Ecto neural progenitor cell (in vitro differentiated cells): ENCODE data around the gene ZDHHC11.
"Not testable (repeated sequence)": the region's sequence is repeated elsewhere in the genome, so short reads cannot be mapped to it uniquely, and the experiment has no call there.

Experiments used
- DNase-seq: peaks from one replicate; pipeline ENCODE4 v3.0.0-alpha.2; 2018; ENCODE audit warnings: low spot score

Gene ZDHHC11

DNA sequence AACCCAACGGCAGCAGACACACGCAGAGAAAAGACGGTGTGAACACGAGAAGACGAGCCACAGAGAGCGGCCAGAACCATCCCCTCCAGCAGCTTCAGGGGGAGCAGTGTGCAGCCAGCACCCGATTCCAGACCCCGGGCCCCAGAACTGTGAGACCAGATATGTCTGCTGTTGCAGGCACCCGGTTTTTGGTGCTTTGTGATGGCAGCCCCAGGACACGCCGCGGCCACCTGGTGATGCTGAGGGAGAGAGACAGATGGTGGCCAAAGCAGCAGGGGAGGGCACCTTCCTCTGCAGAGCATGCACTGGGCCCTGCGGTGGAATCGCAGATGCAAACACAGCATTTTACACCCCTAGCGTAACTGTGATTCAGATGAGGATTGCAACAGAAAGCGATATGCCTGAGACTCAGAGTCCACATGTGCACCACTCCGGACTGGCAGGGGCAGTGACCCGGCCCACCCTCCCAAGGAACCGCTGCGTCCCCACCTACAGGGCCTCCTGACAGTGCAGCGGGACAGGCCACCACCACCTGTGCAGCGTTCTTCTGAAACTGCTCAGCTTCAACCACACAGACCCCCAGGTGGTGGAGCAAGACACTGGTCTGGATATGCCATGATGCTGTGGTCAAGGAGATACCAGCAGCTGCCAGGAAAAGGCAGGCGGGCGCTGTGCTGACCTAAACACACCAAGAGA, 90.3 kb downstream of the ZDHHC11 start:
- DNase-seq, result peak; percentile 46

GRCh38 chr5:759781-760362, 90.9 kb downstream of the ZDHHC11 start:
- DNase-seq, result peak; percentile 50

GRCh38 chr5:759111-759751, 91.6 kb downstream of the ZDHHC11 start:
- peak; percentile 62 for DNase-seq

GRCh38 chr5:758698-759053, 92.1 kb downstream of the ZDHHC11 start:
- DNase-seq, result peak; percentile 49

GRCh38 chr5:757931-758697, 92.7 kb downstream of the ZDHHC11 start:
- DNase-seq, result peak; percentile 81

- peak; percentile 59 for DNase-seq
Measured at GRCh38 chr5:757346-757930, 93.3 kb downstream of the ZDHHC11 start.

DNA sequence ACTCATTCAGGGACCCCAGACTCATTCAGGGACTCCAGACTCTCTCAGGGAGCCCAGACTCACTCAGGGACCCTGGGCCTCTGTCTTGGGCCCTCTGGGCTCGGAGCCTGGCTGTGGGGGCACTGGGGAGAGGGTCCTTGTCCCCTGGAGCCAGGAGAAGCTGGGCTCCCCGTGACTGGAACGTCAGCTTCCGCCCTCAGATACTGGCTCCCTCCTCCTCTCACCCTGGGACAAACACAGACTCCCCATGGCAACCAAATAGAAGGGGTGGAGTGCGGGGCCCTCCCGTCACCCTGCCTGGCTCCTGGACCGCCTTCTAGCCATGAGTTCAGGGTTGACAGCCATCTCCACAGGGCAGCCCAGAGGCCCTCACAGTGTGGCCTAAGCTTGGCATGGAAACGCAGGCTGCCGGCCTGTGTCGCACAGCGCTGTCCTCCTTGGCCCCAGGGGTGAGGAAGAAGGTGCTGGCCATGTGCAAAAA, 93.9 kb downstream of the ZDHHC11 start:
- peak; percentile 64 for DNase-seq

DNA sequence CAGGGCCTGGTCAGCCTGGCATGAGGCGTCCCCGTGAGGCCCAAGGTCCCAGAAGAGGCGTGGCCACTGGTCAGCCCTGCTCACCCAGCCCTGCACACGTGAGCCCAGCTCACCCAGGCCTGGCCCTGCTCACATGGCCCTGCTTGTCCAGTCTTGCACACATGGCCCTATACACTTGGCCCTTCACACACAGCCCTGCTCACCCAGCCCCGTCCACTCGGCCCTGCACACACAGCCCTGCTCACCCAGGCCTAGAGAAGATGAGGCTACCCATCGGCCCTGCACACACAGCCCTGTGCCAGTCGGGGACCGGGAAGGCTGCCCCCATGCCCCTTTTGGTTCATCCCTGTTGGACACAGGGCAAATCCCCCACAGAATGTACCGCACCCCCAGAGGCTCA, 94.6 kb downstream of the ZDHHC11 start:
- peak; percentile 48 for DNase-seq

DNA sequence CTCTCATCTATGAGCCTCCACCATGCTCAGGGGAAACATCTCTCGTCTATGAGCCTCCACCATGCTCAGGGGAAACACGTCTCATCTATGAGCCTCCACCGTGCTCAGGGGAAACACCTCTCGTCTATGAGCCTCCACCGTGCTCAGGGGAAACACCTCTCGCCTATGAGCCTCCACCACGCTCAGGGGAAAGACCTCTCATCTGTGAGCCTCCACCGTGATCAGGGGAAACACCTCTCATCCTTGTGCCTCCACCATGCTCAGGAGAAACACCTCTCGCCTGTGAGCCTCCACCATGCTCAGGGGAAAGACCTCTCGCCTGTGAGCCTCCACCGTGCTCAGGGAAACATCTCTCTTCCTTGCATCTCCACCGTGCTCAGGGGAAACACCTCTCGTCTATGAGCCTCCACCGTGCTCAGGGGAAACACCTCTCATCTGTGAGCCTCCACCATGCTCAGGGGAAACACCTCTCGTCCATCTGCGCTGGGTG, 96.6 kb downstream of the ZDHHC11 start:
- peak; percentile 42 for DNase-seq

- DNase-seq, result peak; percentile 10
Measured at GRCh38 chr5:753567-754142, 97.1 kb downstream of the ZDHHC11 start.

DNA sequence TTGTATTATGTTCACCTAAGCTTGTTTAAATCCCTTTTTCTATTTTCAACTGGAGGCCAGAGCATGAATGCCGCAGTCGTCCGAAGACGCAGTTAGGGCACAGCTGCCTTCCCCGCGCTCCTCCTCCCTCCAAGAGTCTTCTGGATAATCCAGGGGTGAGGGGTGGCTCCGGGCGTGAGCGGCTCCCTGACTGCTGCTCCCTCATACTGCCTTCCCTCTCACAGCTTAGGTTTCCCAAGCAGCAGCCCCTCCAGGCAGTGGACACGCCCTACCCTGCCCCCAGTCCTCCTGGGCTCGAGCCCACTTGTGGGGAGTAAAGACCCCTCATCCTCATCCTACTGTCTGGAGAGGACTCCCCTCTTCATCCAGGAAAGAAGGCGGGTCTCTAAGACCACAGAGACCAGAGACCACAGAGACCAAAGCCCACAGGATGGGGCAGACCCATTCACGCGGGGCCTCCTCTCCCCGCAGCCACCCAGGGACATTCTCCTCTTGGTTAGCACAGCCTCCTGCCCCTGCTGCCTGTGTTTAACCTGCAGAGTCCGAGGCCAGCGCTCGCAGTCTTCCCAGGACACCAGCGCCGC, 98.2 kb downstream of the ZDHHC11 start:
- DNase-seq, result peak; percentile 34

DNA sequence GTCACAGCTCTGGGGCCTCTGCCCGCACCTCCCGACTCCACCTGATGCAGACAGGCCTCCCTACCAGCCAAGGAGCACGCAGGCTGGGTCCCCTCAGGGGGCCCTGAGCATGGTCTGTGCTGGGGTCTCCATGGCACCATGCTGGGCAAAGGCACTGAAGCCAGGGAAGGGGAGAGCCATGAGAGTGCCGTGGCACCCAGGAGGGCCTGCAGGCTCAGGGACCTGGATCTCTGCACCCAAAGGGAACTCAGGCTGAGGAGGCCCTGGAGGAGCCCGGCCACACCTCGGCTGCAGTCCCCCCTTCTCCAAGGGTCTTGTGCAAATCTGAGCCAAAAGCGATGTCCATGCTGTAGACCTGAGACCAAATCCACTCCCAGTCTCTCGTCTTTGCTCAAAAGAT, 98.8 kb downstream of the ZDHHC11 start:
- DNase-seq, result not testable (repeated sequence)

GRCh38 chr5:751496-751895, 99.3 kb downstream of the ZDHHC11 start:
- peak; percentile 29 for DNase-seq

DNA sequence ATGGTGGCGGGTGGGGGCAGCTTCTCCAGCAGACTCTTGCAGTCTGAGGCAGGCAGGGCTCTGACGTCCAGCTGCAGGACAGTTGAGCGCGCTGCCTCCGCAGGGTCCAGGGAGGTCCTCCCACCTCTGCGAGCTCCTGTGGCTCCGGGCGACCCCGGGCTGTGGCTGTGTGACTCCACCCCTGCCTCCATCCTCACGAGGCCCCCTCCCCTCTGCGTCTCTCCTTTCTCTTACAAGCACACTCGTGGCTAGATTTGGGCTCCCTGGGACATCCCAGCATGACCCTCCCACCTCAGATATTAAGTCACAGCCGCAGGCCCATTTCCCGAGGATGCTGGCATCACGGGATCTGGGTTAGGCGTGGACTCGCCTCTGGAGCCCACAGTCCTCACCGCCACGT, 100.6 kb downstream of the ZDHHC11 start:
- peak; percentile 40 for DNase-seq

DNA sequence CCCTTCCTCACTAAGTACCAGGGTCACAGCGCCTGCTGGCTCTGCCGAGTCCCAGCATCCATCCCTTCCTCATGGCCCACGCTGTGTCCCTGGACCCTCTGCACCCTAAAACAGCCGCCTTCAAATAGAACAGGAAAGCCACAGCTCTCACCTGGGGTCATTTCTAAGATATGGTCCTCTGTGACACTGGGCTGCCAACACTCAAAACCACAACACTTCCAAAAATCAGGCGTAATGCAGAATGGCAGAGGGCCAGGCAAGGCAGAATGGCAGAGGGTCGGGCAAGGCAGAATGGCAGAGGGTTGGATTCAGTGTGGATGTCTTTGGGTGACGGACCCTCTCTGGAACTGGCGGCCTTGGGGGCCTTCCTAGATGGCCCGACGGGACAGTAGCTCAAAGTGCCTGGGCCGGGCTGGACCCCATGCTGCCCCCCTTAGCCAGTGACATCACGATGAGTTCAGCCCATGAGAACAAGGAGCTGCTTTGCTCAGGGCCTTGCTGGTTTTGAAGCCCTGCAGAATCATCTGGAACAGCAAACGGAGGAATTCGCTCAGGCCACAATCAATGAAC, 101.6 kb downstream of the ZDHHC11 start:
- peak; percentile 28 for DNase-seq

DNA sequence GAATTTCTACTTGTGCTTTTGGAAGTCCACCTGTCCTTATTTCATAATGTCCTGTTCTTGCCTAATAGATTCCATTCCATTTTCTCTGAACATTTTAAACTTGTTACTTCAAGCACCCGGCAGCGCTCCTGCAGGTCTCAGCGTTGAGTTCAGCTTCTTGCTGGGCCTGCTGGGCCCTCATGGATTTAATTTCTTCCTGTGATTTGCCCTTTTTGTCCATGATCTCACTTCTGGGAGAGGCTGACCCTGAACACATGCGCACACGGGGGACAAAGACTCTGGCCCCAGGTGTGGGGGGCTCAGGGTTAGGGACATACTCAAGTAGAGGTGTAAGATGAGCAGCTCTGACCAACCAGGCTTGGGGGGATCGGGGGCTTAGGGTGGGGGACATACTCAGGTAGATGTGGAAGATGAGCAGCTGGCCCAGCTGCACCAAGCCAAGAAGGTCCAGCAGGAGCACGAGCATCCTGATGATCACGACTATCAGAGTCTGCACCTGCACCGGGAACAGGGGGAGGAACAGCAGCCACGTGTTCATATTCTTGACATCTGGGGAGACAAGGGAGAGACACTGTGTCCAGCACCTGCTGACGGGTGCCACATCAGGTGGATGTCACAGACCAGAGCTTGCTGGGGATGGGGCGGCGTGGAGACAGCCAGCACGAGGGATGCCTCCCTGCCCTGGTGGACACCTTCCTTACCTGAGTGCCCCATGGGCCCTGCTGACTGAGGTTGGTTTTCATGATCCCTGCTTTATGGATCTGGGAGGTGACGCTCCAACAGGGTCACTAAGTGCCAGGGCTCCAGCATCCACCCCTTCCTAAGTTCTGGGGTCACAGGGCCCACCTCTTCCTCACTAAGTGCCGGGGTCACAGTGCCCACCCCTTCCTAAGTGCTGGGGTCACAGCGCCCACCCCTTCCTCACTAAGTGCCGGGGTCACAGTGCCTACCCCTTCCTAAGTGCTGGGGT, 102.5 kb downstream of the ZDHHC11 start:
- DNase-seq, result peak; percentile 21

DNA sequence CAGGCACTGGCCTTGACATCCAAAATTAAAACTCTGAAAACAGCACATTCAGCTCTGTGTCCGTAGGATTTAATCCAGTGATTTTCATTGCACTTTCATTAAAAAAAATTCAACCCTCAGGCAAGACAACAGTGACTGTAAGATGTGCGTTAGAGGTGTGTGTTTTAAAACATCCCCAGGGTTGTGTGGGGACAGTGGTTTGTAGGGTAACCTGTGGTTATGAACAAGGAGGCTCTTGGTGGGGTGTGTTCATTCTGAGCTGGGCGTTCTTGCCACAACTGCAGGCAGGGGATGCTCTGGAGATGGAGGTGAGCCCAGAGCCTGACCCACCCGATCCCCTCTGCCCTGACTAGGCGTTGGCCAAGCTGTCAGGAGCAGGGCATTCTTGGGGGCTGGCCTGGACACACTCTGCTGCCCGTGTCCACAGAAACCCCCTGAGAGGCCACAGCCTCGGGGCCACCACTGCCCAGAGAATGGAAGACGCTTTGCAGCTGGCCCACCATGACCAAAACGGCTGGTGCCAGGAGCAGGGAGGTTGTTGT, 103.4 kb downstream of the ZDHHC11 start:
- DNase-seq, result not testable (repeated sequence)

- DNase-seq, result peak; percentile 49
Measured at GRCh38 chr5:746258-746761, 104.5 kb downstream of the ZDHHC11 start.
